GM18526 (cell line): Measurements from ENCODE around the gene RFTN2.

Experiments
- POLR2A ChIP-seq: IDR thresholded peaks from 3 replicates; pipeline ENCODE4 v1.6.1; 2011; ENCODE audit not compliant: insufficient read length; ENCODE audit errors: extremely low read depth

The RFTN2 gene

DNA sequence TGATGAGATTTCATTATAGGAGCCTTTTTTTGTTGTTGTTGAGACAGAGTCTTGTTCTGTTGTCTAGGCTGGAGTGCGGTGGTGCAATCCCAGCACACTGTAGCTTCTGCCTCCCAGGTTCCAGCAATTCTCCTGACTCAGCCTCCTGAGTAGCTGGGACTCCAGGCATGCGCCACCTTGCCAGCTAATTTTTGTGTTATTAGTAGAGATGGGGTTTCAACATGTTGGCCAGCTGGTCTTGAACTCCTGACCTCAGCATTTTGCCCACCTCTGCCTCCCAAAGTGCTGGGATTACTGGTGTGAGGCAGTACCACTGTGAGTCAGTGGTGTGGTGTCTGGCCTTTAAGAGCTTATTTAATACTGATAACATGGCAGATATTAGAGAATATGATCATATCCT is 99.4 kb downstream of the RFTN2 start:
- no peak for TF ChIP-seq POLR2A

DNA sequence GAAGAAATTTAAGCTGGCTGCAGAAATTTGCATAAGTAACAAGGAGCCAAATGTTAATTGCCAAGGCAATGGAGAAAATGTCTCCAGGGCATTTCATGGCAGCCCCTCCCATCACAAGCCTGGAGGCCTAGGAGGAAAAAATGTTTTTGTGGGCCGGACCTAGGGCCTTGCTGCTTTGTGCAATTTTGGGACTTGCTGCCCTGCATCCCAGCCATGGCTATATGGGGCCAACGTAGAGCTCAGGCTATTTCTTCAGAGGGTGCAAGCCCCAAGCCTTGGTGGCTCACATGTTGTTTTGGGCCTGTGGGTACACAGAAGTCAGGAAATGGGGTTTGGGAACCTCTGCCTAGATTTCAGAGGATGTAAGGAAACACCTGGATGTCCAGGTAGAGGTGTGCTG is 101.8 kb downstream of the RFTN2 start:
- no peak for TF ChIP-seq POLR2A

DNA sequence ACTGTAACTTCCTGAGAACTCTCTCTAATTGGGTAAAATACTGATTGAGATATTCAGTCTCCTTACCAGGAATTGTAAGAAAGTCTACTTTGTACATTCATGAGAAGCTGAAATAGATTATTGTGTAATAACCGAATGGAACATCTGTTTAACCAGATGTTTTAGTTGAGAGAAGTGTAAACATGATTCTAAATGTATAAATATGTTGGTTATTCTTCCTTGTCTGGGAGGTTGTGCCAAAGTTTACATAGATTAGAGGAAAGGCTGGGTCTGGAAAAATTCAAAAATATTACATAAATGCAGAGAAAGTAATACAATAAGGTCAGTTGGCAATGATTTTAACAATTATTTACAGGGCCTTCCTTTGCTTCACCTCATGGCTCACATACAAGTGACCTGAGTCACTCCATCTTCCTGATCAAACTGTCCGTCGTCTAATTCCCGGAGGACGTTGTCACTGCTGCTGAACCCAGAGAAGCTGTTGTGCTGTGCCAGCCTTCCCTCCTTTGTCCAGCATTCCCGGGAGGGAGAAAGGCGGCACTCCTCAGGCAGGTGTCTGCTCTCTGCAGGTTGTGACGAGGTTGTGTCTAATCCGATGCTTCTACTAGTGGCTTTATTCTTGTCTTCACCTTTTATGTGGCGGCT is 103.6 kb downstream of the RFTN2 start:
- TF ChIP-seq POLR2A = no peak

DNA sequence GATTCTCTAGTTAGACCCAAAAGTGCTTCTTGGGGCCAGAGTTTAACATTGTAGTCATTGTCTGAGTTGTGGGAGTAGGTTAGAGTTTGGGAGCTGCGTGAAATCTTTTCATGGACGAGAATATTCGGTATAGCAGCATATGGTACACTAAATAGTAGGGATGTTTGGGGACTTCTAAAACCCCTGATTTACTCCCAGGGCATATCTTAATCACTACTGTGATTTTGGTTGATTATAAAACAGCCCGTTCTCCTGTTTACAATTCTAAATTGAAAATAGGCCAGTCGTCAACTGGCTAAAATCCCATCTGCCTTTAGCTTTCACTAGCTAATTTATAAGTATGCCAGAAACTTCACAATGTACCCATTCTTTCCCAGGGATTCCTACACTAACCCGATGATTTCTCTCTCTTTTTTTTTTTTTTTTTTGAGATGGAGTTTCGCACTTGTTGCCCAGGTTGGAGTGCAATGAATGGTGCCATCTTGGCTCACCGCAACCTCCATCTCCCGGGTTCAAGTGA is 115.2 kb downstream of the RFTN2 start:
- no peak for TF ChIP-seq POLR2A

DNA sequence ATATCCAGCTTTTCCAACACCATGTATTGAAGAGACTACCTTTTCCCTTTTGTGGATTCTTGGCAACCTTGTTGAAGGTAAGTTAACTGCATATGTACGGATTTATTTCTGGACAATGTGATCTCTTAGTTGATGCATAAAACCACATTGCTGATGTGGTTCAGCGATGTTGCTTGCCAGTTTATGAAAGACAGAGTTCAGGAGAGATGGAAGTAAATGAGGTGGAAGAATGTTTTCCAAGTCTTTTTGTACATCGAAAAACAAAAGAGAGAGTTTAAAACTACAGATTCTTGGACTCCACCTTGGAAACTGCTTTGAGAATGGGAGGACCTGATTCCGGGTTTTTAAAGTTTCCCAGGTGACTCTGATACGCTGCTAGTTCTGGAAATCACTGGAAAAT is 115.7 kb downstream of the RFTN2 start:
- TF ChIP-seq POLR2A = no peak

DNA sequence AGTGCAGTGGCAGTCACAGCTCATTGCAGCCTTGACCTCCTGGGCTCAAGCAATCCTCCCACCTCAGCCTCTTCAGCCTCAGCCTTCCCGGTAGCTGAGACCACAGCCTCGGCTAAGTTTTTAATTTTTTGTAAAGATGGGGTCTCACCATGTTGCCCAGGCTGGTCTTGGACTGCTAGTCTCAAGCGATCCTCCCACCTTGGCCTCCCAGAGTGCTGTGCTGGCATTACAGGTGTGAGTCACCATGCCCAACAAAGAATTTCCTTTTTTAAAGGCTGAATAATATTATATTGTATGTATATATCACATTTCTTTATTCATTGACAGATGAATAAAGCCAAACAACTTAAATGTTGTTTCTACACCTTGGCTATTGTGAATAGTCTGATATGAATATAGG is 117.0 kb downstream of the RFTN2 start:
- TF ChIP-seq POLR2A = no peak

DNA sequence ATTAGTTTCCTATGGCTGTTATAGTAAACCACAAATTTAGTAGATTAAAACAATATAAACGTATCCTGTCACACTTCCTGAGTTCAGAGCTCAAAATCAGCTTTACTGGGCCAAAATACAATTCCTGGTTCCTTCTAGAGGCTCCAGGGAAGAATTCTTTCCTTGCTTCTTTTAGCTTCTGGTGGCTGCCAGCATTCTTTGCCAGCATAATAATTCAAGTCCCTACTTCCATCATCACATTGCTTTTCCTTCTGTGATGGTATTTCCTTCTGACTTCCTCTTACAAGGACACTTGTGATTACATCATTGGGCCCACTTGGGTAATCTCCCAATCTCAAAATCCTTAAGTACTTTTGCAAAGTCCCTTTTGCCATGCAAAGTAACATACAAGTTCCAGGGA is 118.9 kb downstream of the RFTN2 start:
- no peak for TF ChIP-seq POLR2A

DNA sequence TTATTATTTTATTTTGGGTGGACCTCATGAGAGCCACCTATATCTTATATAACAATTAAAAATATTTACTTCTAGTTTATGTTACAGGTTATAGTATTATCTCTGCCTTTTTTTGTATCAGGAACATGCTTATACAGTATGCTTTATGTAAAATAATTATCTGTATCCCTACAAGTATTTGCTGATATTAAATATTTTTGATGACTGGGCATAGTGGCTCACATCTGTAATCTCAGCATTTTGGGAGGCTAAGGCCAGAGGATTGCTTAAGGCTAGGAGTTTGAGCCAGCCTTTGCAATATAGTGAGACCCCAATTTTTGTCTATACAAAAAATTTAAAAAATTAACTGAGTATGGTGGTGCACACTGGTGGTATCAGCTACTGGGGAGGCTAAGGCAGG is 119.9 kb downstream of the RFTN2 start:
- no peak for TF ChIP-seq POLR2A

DNA sequence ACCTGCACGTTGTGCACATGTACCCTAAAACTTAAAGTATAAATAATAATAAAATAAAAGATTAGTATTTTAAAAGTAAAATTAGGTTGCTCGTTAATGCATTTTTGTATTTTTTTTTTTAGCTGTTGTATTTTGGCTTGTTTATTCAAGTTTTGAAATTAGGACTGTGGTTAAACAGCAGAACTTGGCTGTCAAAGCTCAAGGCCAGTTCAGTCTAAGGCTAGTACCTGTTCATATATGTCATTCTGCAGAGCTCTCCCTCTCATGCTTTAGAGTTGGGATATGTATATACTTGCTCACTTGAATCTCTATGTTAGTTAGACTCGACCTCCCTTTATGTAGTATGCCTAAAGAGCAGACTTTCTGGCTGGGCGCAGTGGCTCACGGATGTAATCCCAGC is 126.8 kb downstream of the RFTN2 start:
- no peak for TF ChIP-seq POLR2A

DNA sequence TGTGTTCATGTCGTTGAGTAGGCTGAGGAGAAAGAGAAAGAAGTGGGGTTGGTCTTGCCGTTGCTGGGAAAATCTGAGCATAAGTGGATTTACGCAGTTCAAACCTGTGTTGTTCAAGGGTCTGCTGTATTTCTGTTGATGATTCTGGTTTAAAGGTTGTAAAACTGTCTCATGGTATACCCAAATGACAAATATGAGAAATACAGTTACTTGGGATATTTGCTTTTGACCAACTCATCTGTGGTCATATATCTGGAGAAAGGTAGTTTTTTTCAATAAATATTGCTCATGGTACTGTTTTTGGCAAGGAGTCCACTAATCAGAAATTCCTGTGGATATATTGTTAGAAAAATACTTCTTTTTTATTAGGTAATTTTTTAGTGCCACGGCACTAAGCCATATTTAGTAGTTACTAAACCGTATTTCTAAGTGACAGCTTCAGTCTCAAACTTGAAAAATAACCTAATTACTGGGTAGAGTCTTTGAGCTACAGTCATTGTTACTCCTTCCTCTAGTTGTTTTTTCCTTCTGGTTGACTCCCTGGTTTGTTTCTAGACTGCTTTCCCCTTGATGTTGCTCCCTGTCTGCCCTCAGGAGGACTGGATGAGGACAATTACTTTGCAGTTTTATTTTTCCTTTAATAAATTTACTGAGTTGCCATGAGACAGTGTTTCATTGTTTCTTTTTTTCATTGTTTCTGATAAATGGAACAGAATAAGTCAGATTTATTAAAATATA is 128.1 kb downstream of the RFTN2 start:
- TF ChIP-seq POLR2A = no peak

DNA sequence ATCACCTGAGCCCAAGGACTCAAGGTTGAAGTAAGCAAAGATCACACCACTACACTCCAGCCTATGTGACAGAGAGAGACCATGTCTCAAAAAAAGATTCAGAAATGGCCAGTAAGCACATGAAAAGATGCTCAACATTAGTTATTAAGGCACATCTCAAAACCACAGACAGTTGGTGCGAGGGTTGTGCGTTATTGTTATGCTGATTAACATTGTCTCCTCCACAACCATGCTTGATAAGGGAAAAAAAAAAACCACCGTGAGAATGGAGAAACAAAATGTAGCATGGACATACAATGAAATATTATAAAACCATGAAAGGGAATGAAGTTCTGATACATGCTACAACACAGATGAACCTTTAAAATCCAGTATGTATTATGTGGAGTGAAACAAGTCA is 132.2 kb downstream of the RFTN2 start:
- TF ChIP-seq POLR2A = no peak

DNA sequence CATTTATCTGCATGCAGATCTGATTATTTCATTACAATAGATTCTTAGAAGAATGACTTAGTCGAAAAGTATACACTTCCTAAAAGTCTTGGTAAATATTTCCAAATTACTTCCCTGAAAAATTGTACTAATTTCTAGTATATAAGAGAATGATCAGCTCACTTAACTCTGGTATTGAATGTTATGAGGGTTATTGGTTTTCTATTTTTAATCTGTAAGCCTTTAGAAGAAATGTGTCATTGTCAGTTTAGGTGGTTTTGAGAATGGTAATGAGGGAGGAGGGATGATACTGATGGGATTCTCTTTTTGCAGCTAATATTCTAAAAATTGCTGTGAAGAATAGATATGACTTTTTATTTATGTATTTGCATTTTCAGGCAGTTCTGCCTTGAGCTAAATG is 135.7 kb downstream of the RFTN2 start:
- TF ChIP-seq POLR2A = no peak

DNA sequence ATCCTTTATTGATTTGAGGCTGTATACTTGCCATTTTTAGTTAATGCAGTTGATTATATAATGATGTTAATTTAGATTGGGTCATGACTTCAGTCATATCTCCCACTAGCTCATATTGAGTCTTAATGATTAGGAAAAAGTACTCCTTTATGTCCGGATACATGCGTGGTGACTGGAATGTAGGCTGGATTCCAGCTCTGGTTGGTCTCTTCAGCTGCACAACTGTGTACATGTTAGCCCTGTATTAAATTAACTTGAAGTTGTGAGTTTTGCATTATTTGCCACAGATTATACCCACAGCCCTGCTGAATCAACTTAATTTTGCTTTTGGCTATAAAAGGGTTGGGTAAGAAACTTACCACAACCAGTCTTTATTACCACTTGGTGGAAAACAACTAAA is 137.0 kb downstream of the RFTN2 start:
- no peak for TF ChIP-seq POLR2A
